ENCODE results near the gene TRIM4.

Gene TRIM4

GRCh38 chr7:99860281-99861127 is 58.8 kb downstream of the TRIM4 start:
- no peak for DNase-seq (ENCODE audit: extremely low spot score, insufficient read length, low read depth)
- no peak for FAIRE-seq

GRCh38 chr7:99855236-99855635 is 64.1 kb downstream of the TRIM4 start:
- DNase-seq (ENCODE audit: extremely low spot score, insufficient read length, low read depth) (no peak), FAIRE-seq (no peak)

- DNase-seq (ENCODE audit: extremely low spot score, insufficient read length, low read depth) (no peak), FAIRE-seq (no peak)
Observed at GRCh38 chr7:99848420-99849216, 70.7 kb downstream of the TRIM4 start.

GRCh38 chr7:99844328-99844727 is 75.0 kb downstream of the TRIM4 start:
- FAIRE-seq (no peak), DNase-seq (ENCODE audit: extremely low spot score, insufficient read length, low read depth) (no peak)

- FAIRE-seq (no peak), DNase-seq (ENCODE audit: extremely low spot score, insufficient read length, low read depth) (no peak)
Observed at GRCh38 chr7:99843808-99844207, 75.5 kb downstream of the TRIM4 start.

GRCh38 chr7:99842926-99843325 is 76.4 kb downstream of the TRIM4 start:
- DNase-seq (ENCODE audit: extremely low spot score, insufficient read length, low read depth): no peak
- no peak for FAIRE-seq
